Testis (tissue), 3 donors: ENCODE data around the gene ITPK1. TPM values are rescaled to one million over a fixed set of nuclear protein-coding genes. Genes with fewer than 3 reads are reported as not detected.
A peak's percentile ranks its signal among the peaks of the same experiment; 100 is the strongest.

Experiments
- DNase-seq: peaks from one replicate; pipeline ENCODE4 v3.0.0-alpha.2; 2019
- H3K27ac ChIP-seq, 2 donors: fragments of 200-600 bp; sonication (generic); one replicate each; pipeline ENCODE4 v1.5.1; 2019
- H3K27me3 ChIP-seq: fragments of 200-600 bp; sonication (generic); one replicate; pipeline ENCODE4 v1.5.1; 2019
- H3K36me3 ChIP-seq: fragments of 200-600 bp; sonication (generic); one replicate; pipeline ENCODE4 v1.5.1; 2017; ENCODE audit warnings: low read depth; ENCODE audit errors: missing control alignments
- H3K4me1 ChIP-seq: fragments of 200-600 bp; sonication (generic); one replicate; pipeline ENCODE4 v1.5.1; 2019
- H3K4me3 ChIP-seq, 2 donors: fragments of 200-600 bp; sonication (generic); one replicate each; pipeline ENCODE4 v1.5.1; 2017 to 2019
- H3K9me3 ChIP-seq: fragments of 200-600 bp; sonication (generic); one replicate; pipeline ENCODE4 v1.5.1; 2017
- CTCF ChIP-seq, 3 experiments: fragments of 450-650 bp in 2 of 3; fragments of 200-600 bp in 1 of 3; sonication (generic) in 1 of 3; IDR thresholded peaks; one replicate each; pipeline ENCODE4 v1.5.1; 2016 to 2019; ENCODE audit warnings: antibody characterized with exemption in 3 of 3, mild to moderate bottlenecking in 2 of 3, moderate library complexity in 1 of 3
- POLR2A ChIP-seq: fragments of 450-650 bp; IDR thresholded peaks from one replicate; pipeline ENCODE4 v1.6.1; 2017; ENCODE audit warnings: antibody characterized with exemption, mild to moderate bottlenecking, moderate library complexity
- WGBS, 2 donors: methylation state at CpG; one replicate each; pipeline ENCODE4 v1.1.5; 2018; 5-methylcytosine and 5-hydroxymethylcytosine counted together
- intact Hi-C: fragments of 100-400 bp; cut with DNase I; formaldehyde crosslinking; loops from one replicate; pipeline ENCODE4 v1.15.1; 2023; ENCODE audit warnings: low total_unique reads
- polyA plus RNA-seq: library from polyadenylated mRNA; stranded (reverse); fragments of 350-450 nt; fragmentation: Illumina TruSeq; extraction: RNeasy Lipid Tissue Mini Kit (QIAGEN cat#74804); gene quantifications from one replicate; pipeline ENCODE4 v1.2.3, GENCODE V29; 2014; ENCODE audit warnings: low read depth, low replicate concordance; ENCODE audit not compliant: insufficient read depth
- total RNA-seq, 2 donors: library from RNA; depleted of rRNA; stranded (reverse); fragments of >200 nt; gene quantifications; one replicate each; pipeline ENCODE4 v1.2.3, GENCODE V29; 2016

ITPK1 gene
- total and polyA plus RNA-seq, 3 donors from 2014 or later = 78.3 to 92.5 (median 90.6) TPM

DNA sequence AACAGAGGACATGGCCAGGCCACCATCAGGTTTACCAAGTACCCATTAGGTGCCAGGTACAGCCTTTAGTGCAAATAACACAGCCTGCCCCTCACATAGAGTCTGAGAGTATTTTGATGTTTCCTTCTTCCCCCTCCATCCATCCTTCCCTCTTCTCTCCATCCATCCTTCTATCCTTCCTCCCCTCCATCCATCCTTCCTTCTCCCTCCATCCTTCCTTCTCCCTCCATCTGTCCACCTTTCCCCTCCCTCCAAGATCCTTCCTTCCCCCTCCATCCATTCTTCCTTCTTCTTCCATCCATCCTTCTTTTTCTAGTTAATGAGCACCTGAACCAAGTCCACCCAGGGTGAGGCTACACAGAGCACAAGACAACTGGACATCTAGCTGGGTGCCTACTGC lies 39.8 kb downstream of the ITPK1 start:
- intact Hi-C loops = no loop called here
- TF ChIP-seq CTCF (IDR thresholded peaks at IDR 0.05) = no peak
- H3K9me3 ChIP-seq = no peaks in the 10 kb centered on the region
- H3K4me3 ChIP-seq = no peak overlapping the region
- no peaks in the 10 kb centered on the region for H3K36me3 ChIP-seq
- no peaks in the 10 kb centered on the region for H3K27me3 ChIP-seq
- no peak overlapping the region for H3K27ac ChIP-seq
- no peaks in the 10 kb centered on the region for H3K4me1 ChIP-seq
- DNase-seq = no peak

DNA sequence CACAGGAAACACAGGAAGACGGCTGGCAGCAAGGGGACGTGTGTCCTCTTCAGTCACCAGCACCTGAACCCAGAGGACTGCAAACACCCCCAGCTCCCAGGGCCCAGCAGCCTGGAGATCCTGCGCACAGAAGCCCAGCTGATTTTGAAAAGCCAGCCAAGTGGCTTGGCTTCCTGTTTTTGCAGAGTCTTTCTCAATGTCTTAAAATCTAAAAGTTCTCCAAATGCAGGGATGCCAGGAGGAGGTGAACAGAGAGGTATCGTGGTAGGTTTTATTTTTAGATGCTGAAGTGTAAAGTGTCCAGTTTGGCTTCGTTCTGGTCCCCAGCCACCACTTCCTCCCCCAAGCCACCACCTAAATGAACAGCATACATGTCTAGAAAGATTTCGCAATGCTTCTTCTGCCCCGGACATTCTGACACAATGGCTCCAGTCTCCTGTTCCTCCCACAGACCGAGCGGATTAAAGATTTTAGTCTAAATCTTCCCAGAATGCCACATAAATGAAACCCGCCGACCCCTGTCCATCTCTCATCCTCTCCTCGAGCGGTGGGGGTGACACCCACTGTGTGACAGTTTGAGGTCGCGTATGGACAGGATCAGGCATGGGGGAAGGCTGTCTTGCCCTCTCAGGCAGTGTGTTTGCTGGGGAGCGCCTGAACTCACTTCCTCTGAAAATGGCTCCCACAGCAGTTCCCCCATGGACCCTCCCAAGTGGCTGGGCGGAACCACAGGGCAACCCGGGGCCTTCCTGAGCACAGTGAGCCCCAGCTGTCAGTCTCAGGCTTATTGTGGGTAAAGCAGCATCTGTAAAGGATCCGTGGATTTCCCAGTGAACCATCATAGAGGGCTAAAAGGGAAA lies 41.6 kb downstream of the ITPK1 start:
- no peak for DNase-seq

DNA sequence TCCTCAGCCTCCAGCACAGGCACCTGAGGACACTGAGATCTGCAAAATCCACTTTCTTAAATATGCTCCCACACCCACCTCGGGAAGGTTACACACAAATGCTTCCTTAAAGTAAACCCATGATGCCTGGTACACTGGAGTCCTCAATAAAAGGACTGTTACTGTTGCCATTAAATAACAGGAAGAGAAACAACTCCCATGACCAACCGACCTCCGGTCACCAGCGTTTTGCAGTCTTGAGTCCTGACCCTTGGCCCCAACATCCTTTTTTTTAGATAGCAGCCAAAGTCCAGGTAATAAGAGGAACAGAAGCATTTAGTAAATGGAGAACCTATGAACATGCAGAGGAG lies 42.4 kb downstream of the ITPK1 start:
- TF ChIP-seq POLR2A = no peak
- no peak for TF ChIP-seq CTCF (IDR thresholded peaks at IDR 0.05)
- no peak overlapping the region for H3K27ac ChIP-seq
- no peak overlapping the region for H3K4me3 ChIP-seq
- peaks cover 2% of the 10 kb centered on the region for H3K4me1 ChIP-seq
- H3K27me3 ChIP-seq = no peaks in the 10 kb centered on the region
- intact Hi-C loops = no loop called here
- no peaks in the 10 kb centered on the region for H3K36me3 ChIP-seq
- 48 to 59% methylated on average over 4 of the region's 4 CpGs for WGBS, 2 donors
- no peaks in the 10 kb centered on the region for H3K9me3 ChIP-seq
- no peak for DNase-seq

More for the DNA sequence above, 41.6 kb downstream of the ITPK1 start:
- H3K4me1 ChIP-seq = no peaks in the 10 kb centered on the region
- TF ChIP-seq CTCF (IDR thresholded peaks at IDR 0.05) (no peak), POLR2A (no peak)
- no peaks in the 10 kb centered on the region for H3K9me3 ChIP-seq
- peak overlapping the region in 1 of 2 donors; percentile 30 for H3K27ac ChIP-seq
- H3K4me3 ChIP-seq = no peak overlapping the region
- WGBS, 2 donors = 64 to 71% methylated on average over 10 to 19 of the region's 19 CpGs
- H3K36me3 ChIP-seq = no peaks in the 10 kb centered on the region
- intact Hi-C loops = no loop called here
- no peaks in the 10 kb centered on the region for H3K27me3 ChIP-seq

DNA sequence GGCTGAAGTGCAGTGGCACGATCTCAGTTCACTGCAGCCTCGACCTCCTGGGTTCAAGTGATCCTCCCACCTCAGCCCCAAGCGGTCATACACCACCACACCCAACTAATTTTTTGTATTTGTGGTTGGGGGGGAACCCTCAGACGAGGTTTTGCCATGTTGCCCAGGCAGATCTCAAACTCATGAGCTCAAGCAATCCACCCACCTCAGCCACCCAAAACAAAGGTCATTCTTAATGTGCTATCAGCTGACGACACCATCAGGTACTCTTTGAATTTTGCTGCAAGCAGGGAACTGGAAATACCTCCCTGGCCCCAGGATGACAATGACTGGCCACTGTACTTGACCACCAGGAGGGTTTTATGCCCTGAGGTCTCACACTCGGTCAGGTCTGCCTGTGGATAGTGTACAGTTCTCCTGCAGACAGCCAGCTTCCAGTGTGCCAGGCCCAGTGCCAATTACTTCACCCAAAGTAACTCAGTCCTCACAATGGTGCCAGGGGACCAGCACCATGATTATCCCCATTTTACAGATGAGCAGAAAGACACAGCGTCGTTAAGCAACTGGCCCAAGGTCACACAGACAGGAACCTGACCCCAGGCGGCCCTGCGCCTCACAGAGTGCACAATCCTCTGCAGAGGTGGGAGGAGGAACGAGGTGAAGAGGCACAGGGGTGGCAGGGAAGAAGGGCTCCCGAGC lies 42.9 kb downstream of the ITPK1 start:
- Histone ChIP-seq H3K4me1 (peaks cover 7% of the 10 kb centered on the region), H3K27me3 (no peaks in the 10 kb centered on the region), H3K36me3 (no peaks in the 10 kb centered on the region), H3K27ac (no peak overlapping the region), H3K4me3 (no peak overlapping the region), H3K9me3 (no peaks in the 10 kb centered on the region)
- DNase-seq = no peak
- TF ChIP-seq CTCF (IDR thresholded peaks at IDR 0.05) (no peak), POLR2A (no peak)
- 69 to 73% methylated on average over 11 to 12 of the region's 12 CpGs for WGBS, 2 donors
- intact Hi-C loops = no loop called here
